Prostate gland (tissue), 2 donors: ENCODE data around the gene RNF123. TPM values are rescaled to one million over a fixed set of nuclear protein-coding genes. Genes with fewer than 3 reads are reported as not detected.

Experiments used
- DNase-seq: peaks from one replicate; pipeline ENCODE4 v3.0.0-alpha.2; 2019; ENCODE audit warnings: low spot score
- H3K27ac ChIP-seq, 2 donors: fragments of 200-600 bp; sonication (generic); 2 replicates each; pipeline ENCODE4 v1.5.1; 2017 to 2019
- H3K27me3 ChIP-seq: fragments of 200-600 bp; sonication (generic); replicated peaks from 2 replicates; pipeline ENCODE4 v1.5.1; 2019; ENCODE audit not compliant: insufficient read depth
- H3K36me3 ChIP-seq, 2 donors: fragments of 200-600 bp; sonication (generic); 1 replicate in 1 of 2; 2 replicates in 1 of 2; pipeline versions ENCODE4 v1.5.1 to v1.8.1; 2017 to 2019
- H3K4me1 ChIP-seq: fragments of 200-600 bp; sonication (generic); replicated peaks from 2 replicates; pipeline ENCODE4 v1.5.1; 2019
- H3K4me3 ChIP-seq, 2 donors: fragments of 200-600 bp; sonication (generic); 2 replicates each; pipeline ENCODE4 v1.5.1; 2017 to 2019
- H3K9me3 ChIP-seq: fragments of 200-600 bp; sonication (generic); 2 replicates; pipeline ENCODE4 v1.5.1; 2017
- POLR2A ChIP-seq: fragments of 450-650 bp; IDR thresholded peaks from one replicate; pipeline ENCODE4 v1.6.1; 2016; ENCODE audit warnings: antibody characterized with exemption, mild to moderate bottlenecking
- POLR2AphosphoS5 ChIP-seq: sonication (generic); formaldehyde crosslinking; IDR thresholded peaks from one replicate; pipeline ENCODE4 v1.6.1; 2017; ENCODE audit warnings: antibody characterized with exemption
- WGBS: methylation state at CpG from one replicate; pipeline ENCODE4 v1.1.5; 2018; 5-methylcytosine and 5-hydroxymethylcytosine counted together
- intact Hi-C: fragments of 100-400 bp; cut with DNase I; formaldehyde crosslinking; loops from one replicate; pipeline ENCODE4 v1.14.2; 2022
- total RNA-seq, 2 donors: library from RNA; depleted of rRNA; stranded (reverse); fragments of >200 nt; gene quantifications; one replicate each; pipeline ENCODE4 v1.1.0, GENCODE V29; 2016
- TF ChIP-seq, protein P1 (sequence below), 4 experiments: fragments of 200-600 bp in 2 of 4; fragments of 450-650 bp in 2 of 4; sonication (generic) in 2 of 4; IDR thresholded peaks; 1 replicate in 3 of 4; 2 replicates in 1 of 4; pipeline ENCODE4 v1.5.1; 2016 to 2019; ENCODE audit warnings: antibody characterized with exemption in 4 of 4, mild to moderate bottlenecking in 2 of 4, moderate library complexity in 2 of 4

RNF123 gene
- total RNA-seq, 2 donors from 2014 or later = 24.9 to 58.3 TPM

DNA sequence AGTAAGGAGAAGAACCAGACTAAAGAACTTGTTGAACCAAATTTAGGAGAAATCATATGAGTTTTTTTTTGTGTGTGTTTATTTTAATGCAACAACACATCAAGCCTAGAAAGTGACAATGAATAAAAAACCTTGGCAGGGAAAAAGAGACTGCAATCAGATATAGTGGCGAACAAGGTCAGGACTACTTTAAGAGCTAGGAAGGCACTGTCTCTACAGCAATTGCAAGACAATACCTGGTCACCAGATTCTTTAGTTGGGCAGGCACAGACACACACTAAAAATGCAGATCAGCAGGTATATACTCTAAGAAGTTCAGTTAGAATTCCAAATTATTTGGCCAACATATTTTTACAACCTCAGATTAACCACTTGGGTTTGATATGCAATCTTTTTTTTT, 65.2 kb downstream of the RNF123 start:
- WGBS = 27% methylated on average over 1 of the region's 1 CpG
- Histone ChIP-seq H3K36me3 (no peaks in the 10 kb centered on the region), H3K27ac (no peak overlapping the region), H3K27me3 (no peaks in the 10 kb centered on the region), H3K9me3 (no peaks in the 10 kb centered on the region), H3K4me1 (peaks cover 7% of the 10 kb centered on the region), H3K4me3 (no peak overlapping the region)
- intact Hi-C loops = no loop called here
- DNase-seq = no peak
- TF ChIP-seq, protein P1, sequence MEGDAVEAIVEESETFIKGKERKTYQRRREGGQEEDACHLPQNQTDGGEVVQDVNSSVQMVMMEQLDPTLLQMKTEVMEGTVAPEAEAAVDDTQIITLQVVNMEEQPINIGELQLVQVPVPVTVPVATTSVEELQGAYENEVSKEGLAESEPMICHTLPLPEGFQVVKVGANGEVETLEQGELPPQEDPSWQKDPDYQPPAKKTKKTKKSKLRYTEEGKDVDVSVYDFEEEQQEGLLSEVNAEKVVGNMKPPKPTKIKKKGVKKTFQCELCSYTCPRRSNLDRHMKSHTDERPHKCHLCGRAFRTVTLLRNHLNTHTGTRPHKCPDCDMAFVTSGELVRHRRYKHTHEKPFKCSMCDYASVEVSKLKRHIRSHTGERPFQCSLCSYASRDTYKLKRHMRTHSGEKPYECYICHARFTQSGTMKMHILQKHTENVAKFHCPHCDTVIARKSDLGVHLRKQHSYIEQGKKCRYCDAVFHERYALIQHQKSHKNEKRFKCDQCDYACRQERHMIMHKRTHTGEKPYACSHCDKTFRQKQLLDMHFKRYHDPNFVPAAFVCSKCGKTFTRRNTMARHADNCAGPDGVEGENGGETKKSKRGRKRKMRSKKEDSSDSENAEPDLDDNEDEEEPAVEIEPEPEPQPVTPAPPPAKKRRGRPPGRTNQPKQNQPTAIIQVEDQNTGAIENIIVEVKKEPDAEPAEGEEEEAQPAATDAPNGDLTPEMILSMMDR (IDR thresholded peaks at IDR 0.05) = no peak
- TF ChIP-seq POLR2AphosphoS5 (no peak), POLR2A (no peak)

GRCh38 chr3:49756036-49756435, 66.7 kb downstream of the RNF123 start:
- no peak overlapping the region for H3K4me3 ChIP-seq
- H3K36me3 ChIP-seq = no peaks in the 10 kb centered on the region
- intact Hi-C loops = no loop called here
- no peak overlapping the region for H3K27ac ChIP-seq
- H3K4me1 ChIP-seq = peaks cover 7% of the 10 kb centered on the region
- TF ChIP-seq, protein P1 (IDR thresholded peaks at IDR 0.05) = no peak
- TF ChIP-seq POLR2AphosphoS5 (no peak), POLR2A (no peak)
- H3K27me3 ChIP-seq = no peaks in the 10 kb centered on the region
- no peak for DNase-seq
- WGBS = 75% methylated on average over 1 of the region's 1 CpG
- H3K9me3 ChIP-seq = no peaks in the 10 kb centered on the region

- H3K27me3 ChIP-seq = no peaks in the 10 kb centered on the region
- H3K4me3 ChIP-seq = no peak overlapping the region
- WGBS = 70% methylated on average over 2 of the region's 2 CpGs
- no peak for DNase-seq
- no peaks in the 10 kb centered on the region for H3K36me3 ChIP-seq
- intact Hi-C loops = no loop called here
- peaks cover 7% of the 10 kb centered on the region for H3K4me1 ChIP-seq
- H3K27ac ChIP-seq = no peak overlapping the region
- TF ChIP-seq, protein P1 (IDR thresholded peaks at IDR 0.05) = no peak
- TF ChIP-seq POLR2A = no peak
- no peak for TF ChIP-seq POLR2AphosphoS5
- H3K9me3 ChIP-seq = no peaks in the 10 kb centered on the region
Observed at GRCh38 chr3:49757197-49757596, 67.8 kb downstream of the RNF123 start.

DNA sequence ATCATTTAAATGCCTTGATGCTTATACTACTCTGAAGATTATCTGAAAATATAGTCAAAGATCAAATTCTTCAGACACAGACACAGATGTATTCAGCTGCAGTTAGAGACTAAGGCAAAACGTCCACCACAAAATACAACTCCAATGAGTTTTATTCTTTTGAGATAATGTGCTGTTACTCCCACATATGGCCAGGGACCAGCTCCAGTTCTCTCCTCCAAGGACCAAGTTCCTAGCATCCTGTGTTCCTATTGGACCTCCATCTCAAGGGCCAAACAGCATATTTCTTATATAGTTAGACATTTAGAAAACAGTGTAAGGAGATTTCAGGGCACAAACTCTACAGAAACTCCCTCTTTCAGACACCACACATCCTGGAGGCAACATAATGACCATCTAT, 69.9 kb downstream of the RNF123 start:
- intact Hi-C loops = no loop called here
- Histone ChIP-seq H3K4me3 (no peak overlapping the region), H3K9me3 (no peaks in the 10 kb centered on the region), H3K4me1 (peaks cover 2% of the 10 kb centered on the region), H3K36me3 (no peaks in the 10 kb centered on the region), H3K27ac (no peak overlapping the region), H3K27me3 (no peaks in the 10 kb centered on the region)
- 30% methylated on average over 1 of the region's 1 CpG for WGBS
- TF ChIP-seq, protein P1 (IDR thresholded peaks at IDR 0.05) = no peak
- TF ChIP-seq POLR2A (no peak), POLR2AphosphoS5 (no peak)
- no peak for DNase-seq

DNA sequence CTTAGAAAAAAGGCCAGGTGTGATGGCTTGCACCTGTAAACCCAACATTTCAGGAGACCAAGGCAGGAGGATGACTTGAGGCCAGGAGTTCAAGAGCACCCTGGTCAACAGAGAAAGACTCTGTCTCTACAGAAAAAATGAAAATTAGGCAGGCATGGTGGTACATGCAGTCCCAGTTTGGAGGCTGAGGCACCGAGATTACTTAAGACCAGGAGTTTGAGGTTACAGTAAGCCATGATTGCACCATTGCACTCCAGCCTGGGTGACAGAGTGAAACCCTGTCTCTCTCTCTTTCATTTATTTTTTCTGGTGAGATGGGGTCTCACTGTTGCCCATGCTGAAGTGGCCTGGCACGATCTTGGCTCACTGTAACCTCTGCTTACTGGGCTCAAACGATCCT, 72.3 kb downstream of the RNF123 start:
- no peaks in the 10 kb centered on the region for H3K27me3 ChIP-seq
- no peaks in the 10 kb centered on the region for H3K36me3 ChIP-seq
- H3K27ac ChIP-seq = no peak overlapping the region
- WGBS = 90% methylated on average over 3 of the region's 3 CpGs
- TF ChIP-seq POLR2A (no peak), POLR2AphosphoS5 (no peak)
- TF ChIP-seq, protein P1 (IDR thresholded peaks at IDR 0.05) = no peak
- intact Hi-C loops = no loop called here
- H3K9me3 ChIP-seq = no peaks in the 10 kb centered on the region
- no peaks in the 10 kb centered on the region for H3K4me1 ChIP-seq
- no peak overlapping the region for H3K4me3 ChIP-seq
- DNase-seq = no peak
